ENCODE measurements around the gene NOVA1. TPM values are rescaled to one million over a fixed set of nuclear protein-coding genes. Genes with fewer than 3 reads are reported as not detected.
A peak's percentile ranks its signal among the peaks of the same experiment; 100 is the strongest.

NOVA1 gene
- total RNA-seq, 1 donor from 2014 or later, result under 0.01 TPM

DNA sequence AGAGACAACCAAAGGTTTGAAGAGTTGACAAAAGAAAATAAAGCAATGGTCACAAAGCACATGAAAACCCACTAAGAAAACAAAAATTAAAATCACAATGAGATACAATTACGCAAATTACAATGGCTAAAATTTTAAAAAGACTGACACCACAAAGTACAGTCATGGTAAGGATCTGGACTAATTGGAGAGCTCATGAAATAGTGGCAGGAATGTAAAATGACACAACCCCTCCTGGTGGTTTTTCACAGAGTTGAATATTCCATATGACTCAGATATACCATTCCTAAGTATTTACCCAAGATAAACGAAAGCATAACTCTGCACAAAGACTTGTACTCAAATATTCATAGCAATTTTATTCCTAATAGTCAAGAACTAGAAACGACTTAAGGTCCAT lies 65.9 kb downstream of the NOVA1 start:
- FAIRE-seq, result no peak
- DNase-seq (ENCODE audit: low read depth), result peak; percentile 64
- Histone ChIP-seq H3K27me3 (ENCODE audit: control insufficient read depth, insufficient read depth, low read length) (no peaks in the 10 kb centered on the region), H3K36me3 (ENCODE audit: control insufficient read depth, insufficient read depth, low read length) (no peaks in the 10 kb centered on the region), H3K4me3 (ENCODE audit: low read depth, low read length) (no peak overlapping the region)
- TF ChIP-seq, protein P1, sequence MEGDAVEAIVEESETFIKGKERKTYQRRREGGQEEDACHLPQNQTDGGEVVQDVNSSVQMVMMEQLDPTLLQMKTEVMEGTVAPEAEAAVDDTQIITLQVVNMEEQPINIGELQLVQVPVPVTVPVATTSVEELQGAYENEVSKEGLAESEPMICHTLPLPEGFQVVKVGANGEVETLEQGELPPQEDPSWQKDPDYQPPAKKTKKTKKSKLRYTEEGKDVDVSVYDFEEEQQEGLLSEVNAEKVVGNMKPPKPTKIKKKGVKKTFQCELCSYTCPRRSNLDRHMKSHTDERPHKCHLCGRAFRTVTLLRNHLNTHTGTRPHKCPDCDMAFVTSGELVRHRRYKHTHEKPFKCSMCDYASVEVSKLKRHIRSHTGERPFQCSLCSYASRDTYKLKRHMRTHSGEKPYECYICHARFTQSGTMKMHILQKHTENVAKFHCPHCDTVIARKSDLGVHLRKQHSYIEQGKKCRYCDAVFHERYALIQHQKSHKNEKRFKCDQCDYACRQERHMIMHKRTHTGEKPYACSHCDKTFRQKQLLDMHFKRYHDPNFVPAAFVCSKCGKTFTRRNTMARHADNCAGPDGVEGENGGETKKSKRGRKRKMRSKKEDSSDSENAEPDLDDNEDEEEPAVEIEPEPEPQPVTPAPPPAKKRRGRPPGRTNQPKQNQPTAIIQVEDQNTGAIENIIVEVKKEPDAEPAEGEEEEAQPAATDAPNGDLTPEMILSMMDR (IDR thresholded peaks at IDR 0.05; ENCODE audit: insufficient read depth, low read length, severe bottlenecking), result peak; percentile 13

DNA sequence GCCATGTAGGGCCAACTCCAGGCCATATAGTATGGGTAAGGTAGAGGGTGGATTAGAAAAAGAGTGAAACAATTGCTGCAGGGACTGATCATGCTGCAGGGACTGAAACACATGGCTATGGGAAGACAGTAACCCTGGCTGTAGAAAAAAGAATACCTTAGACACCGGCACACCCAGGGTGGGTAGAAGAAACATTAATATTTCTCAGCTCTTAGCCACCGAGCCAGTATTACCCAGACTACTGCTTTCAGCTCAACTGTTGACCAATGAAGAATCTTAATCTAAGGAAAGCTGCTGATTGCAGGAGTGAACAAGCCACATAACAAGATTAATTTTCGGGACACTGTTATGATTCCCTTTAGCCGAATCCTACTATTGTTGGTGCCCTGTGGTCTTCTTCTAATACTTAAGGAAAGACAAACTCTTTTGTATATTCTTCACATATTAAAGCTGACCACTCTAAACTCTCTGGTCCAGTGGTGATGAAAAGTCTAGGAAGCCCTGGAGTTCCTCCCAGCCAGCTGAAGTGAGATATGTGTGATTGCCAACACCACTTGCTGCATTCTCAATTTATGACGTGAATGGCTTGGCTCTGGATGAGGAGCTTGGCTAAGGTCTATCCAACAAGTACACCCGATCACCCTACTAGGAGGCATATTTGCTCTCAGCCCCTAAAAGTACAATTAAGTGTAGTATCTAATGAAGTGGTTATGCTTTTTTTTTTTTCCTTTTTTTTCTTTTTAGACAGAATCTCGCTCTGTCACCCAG lies 69.2 kb downstream of the NOVA1 start:
- no peak for DNase-seq (ENCODE audit: low read depth)
- no peaks in the 10 kb centered on the region for H3K27me3 ChIP-seq (ENCODE audit: control insufficient read depth, insufficient read depth, low read length)
- H3K36me3 ChIP-seq (ENCODE audit: control insufficient read depth, insufficient read depth, low read length), result no peaks in the 10 kb centered on the region
- no peak overlapping the region for H3K4me3 ChIP-seq (ENCODE audit: low read depth, low read length)
- TF ChIP-seq, protein P1 (IDR thresholded peaks at IDR 0.05; ENCODE audit: insufficient read depth, low read length, severe bottlenecking), result no peak
- no peak for FAIRE-seq

GRCh38 chr14:26527095-26527494 lies 70.7 kb downstream of the NOVA1 start:
- FAIRE-seq (no peak), DNase-seq (ENCODE audit: low read depth) (peak; percentile 4)
- TF ChIP-seq, protein P1 (IDR thresholded peaks at IDR 0.05; ENCODE audit: insufficient read depth, low read length, severe bottlenecking), result no peak
- Histone ChIP-seq H3K36me3 (ENCODE audit: control insufficient read depth, insufficient read depth, low read length) (no peaks in the 10 kb centered on the region), H3K27me3 (ENCODE audit: control insufficient read depth, insufficient read depth, low read length) (no peaks in the 10 kb centered on the region), H3K4me3 (ENCODE audit: low read depth, low read length) (no peak overlapping the region)

DNA sequence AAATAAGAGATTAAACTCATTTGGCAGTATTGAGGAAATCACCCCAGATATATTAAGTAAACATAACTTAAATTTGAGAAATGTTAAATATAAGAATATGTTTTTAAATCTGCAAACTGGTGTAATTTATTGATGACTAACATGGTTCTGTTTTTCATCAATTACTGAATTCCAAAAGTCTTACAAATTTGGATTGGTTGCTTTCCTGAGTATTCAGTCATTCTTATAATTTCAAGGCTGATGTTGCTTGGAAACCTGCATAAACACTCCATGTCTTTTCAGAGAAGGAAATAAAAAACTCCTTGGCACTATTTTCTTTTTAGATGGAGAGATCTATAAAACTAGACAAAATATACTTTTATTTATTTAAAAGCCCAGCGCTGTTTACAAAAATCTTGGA lies 71.7 kb downstream of the NOVA1 start:
- no peak overlapping the region for H3K4me3 ChIP-seq (ENCODE audit: low read depth, low read length)
- FAIRE-seq (no peak), DNase-seq (ENCODE audit: low read depth) (no peak)
- TF ChIP-seq, protein P1 (IDR thresholded peaks at IDR 0.05; ENCODE audit: insufficient read depth, low read length, severe bottlenecking), result no peak
- H3K27me3 ChIP-seq (ENCODE audit: control insufficient read depth, insufficient read depth, low read length), result no peaks in the 10 kb centered on the region
- H3K36me3 ChIP-seq (ENCODE audit: control insufficient read depth, insufficient read depth, low read length), result no peaks in the 10 kb centered on the region

DNA sequence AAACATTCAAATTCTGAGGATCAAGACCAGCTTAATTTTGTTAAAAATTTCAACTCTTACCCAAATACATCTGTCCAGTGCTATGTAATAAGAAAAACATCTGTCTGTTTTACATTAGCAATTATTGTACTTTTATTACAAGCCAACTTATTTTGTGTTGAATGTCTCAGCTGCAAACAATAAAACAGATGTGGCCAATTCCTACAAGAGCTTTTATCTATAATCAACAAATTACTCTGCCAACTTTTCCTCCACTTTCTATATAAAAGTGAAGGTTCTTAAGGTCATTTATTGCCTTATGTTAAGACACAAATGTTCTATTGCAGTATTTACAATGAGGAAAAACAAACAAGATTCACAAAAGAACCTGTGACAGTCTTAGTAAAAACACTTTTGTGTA lies 72.7 kb downstream of the NOVA1 start:
- FAIRE-seq (no peak), DNase-seq (ENCODE audit: low read depth) (no peak)
- Histone ChIP-seq H3K4me3 (ENCODE audit: low read depth, low read length) (no peak overlapping the region), H3K36me3 (ENCODE audit: control insufficient read depth, insufficient read depth, low read length) (no peaks in the 10 kb centered on the region), H3K27me3 (ENCODE audit: control insufficient read depth, insufficient read depth, low read length) (no peaks in the 10 kb centered on the region)
- TF ChIP-seq, protein P1 (IDR thresholded peaks at IDR 0.05; ENCODE audit: insufficient read depth, low read length, severe bottlenecking), result no peak

- Histone ChIP-seq H3K4me3 (ENCODE audit: low read depth, low read length) (no peak overlapping the region), H3K36me3 (ENCODE audit: control insufficient read depth, insufficient read depth, low read length) (no peaks in the 10 kb centered on the region), H3K27me3 (ENCODE audit: control insufficient read depth, insufficient read depth, low read length) (no peaks in the 10 kb centered on the region)
- TF ChIP-seq, protein P1 (IDR thresholded peaks at IDR 0.05; ENCODE audit: insufficient read depth, low read length, severe bottlenecking), result no peak
- FAIRE-seq, result no peak
- no peak for DNase-seq (ENCODE audit: low read depth)
Measured at GRCh38 chr14:26522967-26523366, 74.9 kb downstream of the NOVA1 start.

Measured in bronchial epithelial cell (primary cell).